ENCODE results near the gene ROCK2. TPM values are rescaled to one million over a fixed set of nuclear protein-coding genes. Genes with fewer than 3 reads are reported as not detected.

The ROCK2 gene
- total and polyA plus RNA-seq, 2 of the 13 experiments (the other 11 are each of a cell fraction or from before 2014, with no cell fraction given) = 38.1 to 119 TPM

DNA sequence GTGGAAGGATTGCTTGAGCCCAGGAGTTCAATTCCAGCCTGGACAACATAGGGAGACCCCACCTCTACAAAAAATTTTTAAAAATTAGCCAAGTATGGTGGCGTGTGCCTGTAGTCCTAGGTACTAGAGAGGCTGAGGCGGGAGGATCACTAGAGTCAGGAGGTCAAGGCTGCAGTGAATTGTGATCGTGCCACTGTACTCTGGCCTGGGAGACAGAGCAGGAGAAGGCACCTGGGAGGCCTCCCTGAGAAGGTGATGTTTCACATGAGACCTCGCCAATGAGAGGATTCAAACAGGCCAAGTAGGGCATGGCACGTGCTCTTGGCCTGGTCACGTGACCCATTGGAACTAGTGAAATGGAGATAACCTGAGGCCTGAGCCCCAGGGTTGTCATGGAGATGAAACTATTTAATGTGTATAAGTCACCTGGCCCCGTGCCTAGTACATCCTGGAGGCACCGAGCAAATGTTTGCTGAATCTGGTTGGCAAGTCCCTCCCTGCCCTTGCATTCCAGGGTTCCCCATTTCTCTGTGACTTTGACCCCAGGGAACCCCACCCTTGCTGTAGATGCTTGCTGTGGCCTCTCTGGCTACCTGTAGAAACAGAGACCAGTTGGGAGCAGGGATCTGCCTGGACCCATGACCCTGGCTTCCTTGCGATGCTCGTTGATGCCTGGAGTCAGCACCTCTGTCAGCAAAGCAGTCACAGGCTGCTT lies 26.1 kb upstream of the ROCK2 start (continued):
- peak; percentile 99 for TF ChIP-seq REPIN1 (CRISPR knock-in tag; IDR thresholded peaks at IDR 0.05; ENCODE audit: borderline replicate concordance, low read depth)
- peak; percentile 86 for TF ChIP-seq ZEB1 (IDR thresholded peaks at IDR 0.05; ENCODE audit: insufficient replicate concordance, low read depth)
- peak; percentile 96 for TF ChIP-seq ZNF256 (CRISPR knock-in tag; conservative IDR thresholded peaks at IDR 0.05)
- TF ChIP-seq ZFY (CRISPR knock-in tag; IDR thresholded peaks at IDR 0.05) = peak; percentile 96
- TF ChIP-seq, protein P1, sequence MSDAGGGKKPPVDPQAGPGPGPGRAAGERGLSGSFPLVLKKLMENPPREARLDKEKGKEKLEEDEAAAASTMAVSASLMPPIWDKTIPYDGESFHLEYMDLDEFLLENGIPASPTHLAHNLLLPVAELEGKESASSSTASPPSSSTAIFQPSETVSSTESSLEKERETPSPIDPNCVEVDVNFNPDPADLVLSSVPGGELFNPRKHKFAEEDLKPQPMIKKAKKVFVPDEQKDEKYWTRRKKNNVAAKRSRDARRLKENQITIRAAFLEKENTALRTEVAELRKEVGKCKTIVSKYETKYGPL (CRISPR knock-in tag; IDR thresholded peaks at IDR 0.05) = no peak
- TF ChIP-seq, protein P2, sequence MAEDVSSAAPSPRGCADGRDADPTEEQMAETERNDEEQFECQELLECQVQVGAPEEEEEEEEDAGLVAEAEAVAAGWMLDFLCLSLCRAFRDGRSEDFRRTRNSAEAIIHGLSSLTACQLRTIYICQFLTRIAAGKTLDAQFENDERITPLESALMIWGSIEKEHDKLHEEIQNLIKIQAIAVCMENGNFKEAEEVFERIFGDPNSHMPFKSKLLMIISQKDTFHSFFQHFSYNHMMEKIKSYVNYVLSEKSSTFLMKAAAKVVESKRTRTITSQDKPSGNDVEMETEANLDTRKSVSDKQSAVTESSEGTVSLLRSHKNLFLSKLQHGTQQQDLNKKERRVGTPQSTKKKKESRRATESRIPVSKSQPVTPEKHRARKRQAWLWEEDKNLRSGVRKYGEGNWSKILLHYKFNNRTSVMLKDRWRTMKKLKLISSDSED (CRISPR knock-in tag; IDR thresholded peaks at IDR 0.05) = no peak
- peak; percentile 74; the same call in 1 of the 2 replicates for TF ChIP-seq ZNF777 (CRISPR knock-in tag; IDR thresholded peaks at IDR 0.05)
- TF ChIP-seq TSC22D2 (CRISPR knock-in tag; IDR thresholded peaks at IDR 0.05; ENCODE audit: borderline replicate concordance) = peak; percentile 75; the same call in 1 of the 2 replicates
- TF ChIP-seq ZNF552 (CRISPR knock-in tag; IDR thresholded peaks at IDR 0.05; ENCODE audit: borderline replicate concordance) = peak; percentile 93
- TF ChIP-seq RFX3 (CRISPR knock-in tag; IDR thresholded peaks at IDR 0.05) = peak; percentile 88
- peak; percentile 94; the same call in 1 of the 2 replicates for TF ChIP-seq MYNN (CRISPR knock-in tag; IDR thresholded peaks at IDR 0.05; ENCODE audit: low read depth)
- TF ChIP-seq EHMT2 (IDR thresholded peaks at IDR 0.05; ENCODE audit: borderline replicate concordance, low read depth, low read length) = peak; percentile 77; the same call in 1 of the 2 replicates
- TF ChIP-seq RFXANK (CRISPR knock-in tag; IDR thresholded peaks at IDR 0.05) = peak; percentile 79
- peak; percentile 54; the same call in 1 of the 2 replicates for TF ChIP-seq EEA1 (CRISPR knock-in tag; IDR thresholded peaks at IDR 0.05; ENCODE audit: borderline replicate concordance)
- TF ChIP-seq NR2C2 (CRISPR knock-in tag; IDR thresholded peaks at IDR 0.05; ENCODE audit: borderline replicate concordance) = peak; percentile 62; the same call in 1 of the 2 replicates
- peak; percentile 97 for TF ChIP-seq HIVEP1 (CRISPR knock-in tag; IDR thresholded peaks at IDR 0.05)
- TF ChIP-seq, protein P3, sequence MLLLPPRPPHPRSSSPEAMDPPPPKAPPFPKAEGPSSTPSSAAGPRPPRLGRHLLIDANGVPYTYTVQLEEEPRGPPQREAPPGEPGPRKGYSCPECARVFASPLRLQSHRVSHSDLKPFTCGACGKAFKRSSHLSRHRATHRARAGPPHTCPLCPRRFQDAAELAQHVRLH (CRISPR knock-in tag; IDR thresholded peaks at IDR 0.05; ENCODE audit: borderline replicate concordance, low read depth) = peak; percentile 92; the same call in 1 of the 2 replicates
- peak; percentile 91; the same call in 1 of the 2 replicates for TF ChIP-seq ZBTB7A (CRISPR knock-in tag; IDR thresholded peaks at IDR 0.05)
- TF ChIP-seq U2AF1 (optimal IDR thresholded peaks at IDR 0.05; ENCODE audit: low read depth, low read length) = no peak
- TF ChIP-seq ARNT (IDR thresholded peaks at IDR 0.05) = no peak
- TF ChIP-seq BHLHE40 (IDR thresholded peaks at IDR 0.05; ENCODE audit: low read length) = peak; percentile 100
- TF ChIP-seq ZFX (CRISPR knock-in tag; IDR thresholded peaks at IDR 0.05; ENCODE audit: low read depth) = peak; percentile 92
- peak; percentile 54; the same call in 1 of the 2 replicates for TF ChIP-seq PAX8 (CRISPR knock-in tag; IDR thresholded peaks at IDR 0.05; ENCODE audit: borderline replicate concordance)
- peak; percentile 79 for TF ChIP-seq ZSCAN30 (CRISPR knock-in tag; IDR thresholded peaks at IDR 0.05)
- peak; percentile 94 for TF ChIP-seq ZNF746 (CRISPR knock-in tag; IDR thresholded peaks at IDR 0.05)
- TF ChIP-seq ZNF350 (CRISPR knock-in tag; IDR thresholded peaks at IDR 0.05; ENCODE audit: borderline replicate concordance, low read depth) = peak; percentile 89
- peak; percentile 93 for TF ChIP-seq PHF21A (CRISPR knock-in tag; IDR thresholded peaks at IDR 0.05)
- TF ChIP-seq ZNF326 (CRISPR knock-in tag; IDR thresholded peaks at IDR 0.05; ENCODE audit: borderline replicate concordance) = no peak
- peak; percentile 29 for TF ChIP-seq CBX1 (IDR thresholded peaks at IDR 0.05; ENCODE audit: low read depth)
- peak; percentile 68 for TF ChIP-seq KAT8 (CRISPR knock-in tag; IDR thresholded peaks at IDR 0.05)
- TF ChIP-seq IRX3 (CRISPR knock-in tag; IDR thresholded peaks at IDR 0.05; ENCODE audit: borderline replicate concordance, low read depth) = peak; percentile 95; the same call in 1 of the 2 replicates

Measured in HepG2 (cell line).